ENCODE measurements around the gene MIEF2.

Gene MIEF2

GRCh38 chr17:18256776-18257175 lies 3.7 kb upstream of the MIEF2 start:
- DNase-seq (ENCODE audit: low read depth): no peak

- no peak for DNase-seq (ENCODE audit: low read depth)
These were observed 3.0 kb upstream of the MIEF2 start for GRCh38 chr17:18257268-18257981.

- peak; percentile 45 for DNase-seq (ENCODE audit: low read depth)
These were observed 2.5 kb upstream of the MIEF2 start for GRCh38 chr17:18257982-18258355.

GRCh38 chr17:18258356-18259038 lies 2.0 kb upstream of the MIEF2 start, which contains the start of gene FLII:
Gene FLII (minus strand): TSS chr17:18258738. CDS start chr17:18258690, 48 bp downstream.
- DNase-seq (ENCODE audit: low read depth): no peak

GRCh38 chr17:18259621-18260331 lies 686 bp upstream of the MIEF2 start:
- no peak for DNase-seq (ENCODE audit: low read depth)

- no peak for DNase-seq (ENCODE audit: low read depth)
These were observed 669 bp downstream of the MIEF2 start for GRCh38 chr17:18261146-18261515.

GRCh38 chr17:18261659-18262058 lies 1.2 kb downstream of the MIEF2 start:
- no peak for DNase-seq (ENCODE audit: low read depth)

- DNase-seq (ENCODE audit: low read depth): no peak
These were observed 1.6 kb downstream of the MIEF2 start for GRCh38 chr17:18262111-18262510.

GRCh38 chr17:18262641-18263040 lies 2.2 kb downstream of the MIEF2 start:
- DNase-seq (ENCODE audit: low read depth): no peak

GRCh38 chr17:18263885-18264682 lies 3.6 kb downstream of the MIEF2 start:
- no peak for DNase-seq (ENCODE audit: low read depth)

- DNase-seq (ENCODE audit: low read depth): no peak
These were observed 6.9 kb downstream of the MIEF2 start for GRCh38 chr17:18267366-18267765.

GRCh38 chr17:18267927-18268711 lies 7.7 kb downstream of the MIEF2 start:
- no peak for DNase-seq (ENCODE audit: low read depth)

GRCh38 chr17:18270046-18270931 lies 9.8 kb downstream of the MIEF2 start:
- DNase-seq (ENCODE audit: low read depth): no peak

- DNase-seq (ENCODE audit: low read depth): no peak
These were observed 16.6 kb downstream of the MIEF2 start for GRCh38 chr17:18277076-18277475.

- no peak for DNase-seq (ENCODE audit: low read depth)
These were observed 18.4 kb downstream of the MIEF2 start for GRCh38 chr17:18278867-18279266.

- DNase-seq (ENCODE audit: low read depth): no peak
These were observed 19.8 kb downstream of the MIEF2 start for GRCh38 chr17:18280249-18280648.

GRCh38 chr17:18280766-18281371 lies 20.4 kb downstream of the MIEF2 start:
- no peak for DNase-seq (ENCODE audit: low read depth)

- no peak for DNase-seq (ENCODE audit: low read depth)
These were observed 21.3 kb downstream of the MIEF2 start for GRCh38 chr17:18281788-18282187.

- no peak for DNase-seq (ENCODE audit: low read depth)
These were observed 24.8 kb downstream of the MIEF2 start for GRCh38 chr17:18285296-18285695.

All from GM04503 (cell line).